Measurements from ENCODE around the gene DEAF1.

DNA sequence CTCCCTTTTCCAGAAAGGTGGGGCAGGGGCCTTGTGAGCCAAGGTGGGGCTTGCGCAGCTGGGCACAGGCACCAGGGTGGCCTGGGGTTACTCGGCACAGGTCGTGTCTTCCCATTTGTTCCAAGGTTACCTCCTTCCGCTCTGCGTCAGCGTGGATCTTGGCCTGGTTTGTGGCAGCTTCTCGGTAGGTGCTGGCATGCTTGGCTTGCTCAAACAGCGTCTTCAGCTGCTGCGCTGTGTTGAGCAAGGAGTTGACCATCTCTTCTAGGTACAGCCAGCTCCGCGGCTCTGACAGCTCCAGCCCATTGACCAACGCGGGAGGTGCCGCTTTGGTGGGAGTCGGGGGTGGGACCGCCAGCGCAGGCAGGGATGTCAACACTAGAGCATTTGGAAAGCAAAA, 20.6 kb downstream of the DEAF1 start:
- TF ChIP-seq, protein P1, sequence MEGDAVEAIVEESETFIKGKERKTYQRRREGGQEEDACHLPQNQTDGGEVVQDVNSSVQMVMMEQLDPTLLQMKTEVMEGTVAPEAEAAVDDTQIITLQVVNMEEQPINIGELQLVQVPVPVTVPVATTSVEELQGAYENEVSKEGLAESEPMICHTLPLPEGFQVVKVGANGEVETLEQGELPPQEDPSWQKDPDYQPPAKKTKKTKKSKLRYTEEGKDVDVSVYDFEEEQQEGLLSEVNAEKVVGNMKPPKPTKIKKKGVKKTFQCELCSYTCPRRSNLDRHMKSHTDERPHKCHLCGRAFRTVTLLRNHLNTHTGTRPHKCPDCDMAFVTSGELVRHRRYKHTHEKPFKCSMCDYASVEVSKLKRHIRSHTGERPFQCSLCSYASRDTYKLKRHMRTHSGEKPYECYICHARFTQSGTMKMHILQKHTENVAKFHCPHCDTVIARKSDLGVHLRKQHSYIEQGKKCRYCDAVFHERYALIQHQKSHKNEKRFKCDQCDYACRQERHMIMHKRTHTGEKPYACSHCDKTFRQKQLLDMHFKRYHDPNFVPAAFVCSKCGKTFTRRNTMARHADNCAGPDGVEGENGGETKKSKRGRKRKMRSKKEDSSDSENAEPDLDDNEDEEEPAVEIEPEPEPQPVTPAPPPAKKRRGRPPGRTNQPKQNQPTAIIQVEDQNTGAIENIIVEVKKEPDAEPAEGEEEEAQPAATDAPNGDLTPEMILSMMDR (IDR thresholded peaks at IDR 0.05) = no peak
- TF ChIP-seq EP300 (IDR thresholded peaks at IDR 0.05) (no peak), POLR2A (IDR thresholded peaks at IDR 0.05) (no peak)
